Smooth muscle cell (in vitro differentiated cells): ENCODE measurements around the gene RIN1. TPM values are rescaled to one million over a fixed set of nuclear protein-coding genes. Genes with fewer than 3 reads are reported as not detected.

Experiments
- DNase-seq: peaks from one replicate; lab custom pipeline; 2025; ENCODE audit not compliant: unreplicated experiment; lab: John Stamatoyannopoulos, UW
- H2AFZ ChIP-seq: fragments of 200-600 bp; sonication (generic); 2 replicates; pipeline ENCODE4 v1.6.0; 2016; ENCODE audit warnings: antibody characterized with exemption, low read depth, mild to moderate bottlenecking
- H3F3A ChIP-seq: fragments of 200-600 bp; sonication (generic); 2 replicates; pipeline ENCODE4 v1.6.0; 2017; ENCODE audit warnings: antibody characterized with exemption, low read depth
- H3K27ac ChIP-seq: fragments of 200-600 bp; sonication (generic); 2 replicates; pipeline ENCODE4 v1.5.1; 2016; ENCODE audit warnings: low read depth, mild to moderate bottlenecking
- H3K27me3 ChIP-seq: fragments of 200-600 bp; sonication (generic); 2 replicates; pipeline ENCODE4 v1.6.1; 2016; ENCODE audit warnings: low read depth, mild to moderate bottlenecking
- H3K36me3 ChIP-seq: fragments of 200-600 bp; sonication (generic); 2 replicates; pipeline ENCODE4 v1.5.1; 2016; ENCODE audit warnings: low read depth
- H3K4me1 ChIP-seq: fragments of 200-600 bp; sonication (generic); 2 replicates; pipeline ENCODE4 v1.5.1; 2016; ENCODE audit warnings: low read depth
- H3K4me2 ChIP-seq: fragments of 200-600 bp; sonication (generic); 2 replicates; pipeline ENCODE4 v1.6.0; 2016; ENCODE audit warnings: mild to moderate bottlenecking
- H3K4me3 ChIP-seq: fragments of 200-600 bp; sonication (generic); 2 replicates; pipeline ENCODE4 v1.5.1; 2016; ENCODE audit warnings: mild to moderate bottlenecking
- H3K79me2 ChIP-seq: fragments of 200-600 bp; sonication (generic); 2 replicates; pipeline ENCODE4 v1.6.0; 2016; ENCODE audit warnings: low read depth, mild to moderate bottlenecking
- H3K9ac ChIP-seq: fragments of 200-600 bp; sonication (generic); 2 replicates; pipeline ENCODE4 v1.6.0; 2016; ENCODE audit warnings: low read depth
- H3K9me3 ChIP-seq: fragments of 200-600 bp; sonication (generic); replicated peaks from 2 replicates; pipeline ENCODE4 v1.5.1; 2016; ENCODE audit warnings: low read depth
- H4K20me1 ChIP-seq: fragments of 200-600 bp; sonication (generic); 2 replicates; pipeline ENCODE4 v1.6.0; 2016; ENCODE audit warnings: low read depth
- CTCF ChIP-seq: fragments of 200-600 bp; sonication (generic); IDR thresholded peaks from 2 replicates; pipeline ENCODE4 v1.5.1; 2017; ENCODE audit warnings: borderline replicate concordance, mild to moderate bottlenecking, antibody characterized with exemption; ENCODE audit not compliant: insufficient read depth, poor library complexity, severe bottlenecking
- WGBS: methylation state at CpG from one replicate; pipeline ENCODE4 v1.1.7; 2016; ENCODE audit warnings: low lambda C conversion rate; 5-methylcytosine and 5-hydroxymethylcytosine counted together
- polyA plus RNA-seq: library from polyadenylated mRNA; unstranded; fragments of >200 nt; fragmentation: Nextera tagmentation; extraction: Ambion mirVana; gene quantifications from 2 replicates; pipeline ENCODE4 v1.2.1, GENCODE V29; 2016
- total RNA-seq: library from RNA; depleted of rRNA; stranded (reverse); fragments of >200 nt; gene quantifications from 2 replicates; pipeline ENCODE4 v1.2.3, GENCODE V29; 2014

Gene RIN1
- total and polyA plus RNA-seq, 2 experiments from 2014 or later = 15.3 to 18.0 TPM

- H3F3A ChIP-seq = no peaks in the 10 kb centered on the region
- no peaks in the 10 kb centered on the region for H3K9me3 ChIP-seq
- H4K20me1 ChIP-seq = no peaks in the 10 kb centered on the region
- no peak overlapping the region for H2AFZ ChIP-seq
- H3K79me2 ChIP-seq = no peaks in the 10 kb centered on the region
- no peak overlapping the region for H3K27ac ChIP-seq
- no peak overlapping the region for H3K9ac ChIP-seq
- H3K4me2 ChIP-seq = no peak overlapping the region
- no peak for TF ChIP-seq CTCF
- DNase-seq = no peak
- no peaks in the 10 kb centered on the region for H3K4me1 ChIP-seq
- no peak overlapping the region for H3K4me3 ChIP-seq
- H3K36me3 ChIP-seq = no peaks in the 10 kb centered on the region
- WGBS = 95% methylated on average over 14 of the region's 14 CpGs
- H3K27me3 ChIP-seq = no peaks in the 10 kb centered on the region
These were observed 27.0 kb upstream of the RIN1 start for GRCh38 chr11:66363187-66363601.

- H3K4me2 ChIP-seq = no peak overlapping the region
- H3K79me2 ChIP-seq = no peaks in the 10 kb centered on the region
- no peak overlapping the region for H3K4me3 ChIP-seq
- no peak overlapping the region for H3K27ac ChIP-seq
- H3F3A ChIP-seq = no peaks in the 10 kb centered on the region
- no peaks in the 10 kb centered on the region for H3K9me3 ChIP-seq
- WGBS = 97% methylated on average over 9 of the region's 9 CpGs
- H4K20me1 ChIP-seq = no peaks in the 10 kb centered on the region
- DNase-seq = no peak
- no peaks in the 10 kb centered on the region for H3K27me3 ChIP-seq
- no peak overlapping the region for H3K9ac ChIP-seq
- H2AFZ ChIP-seq = no peak overlapping the region
- H3K36me3 ChIP-seq = no peaks in the 10 kb centered on the region
- TF ChIP-seq CTCF = no peak
- no peaks in the 10 kb centered on the region for H3K4me1 ChIP-seq
These were observed 26.4 kb upstream of the RIN1 start for GRCh38 chr11:66362481-66363147.

GRCh38 chr11:66361502-66361941, 25.3 kb upstream of the RIN1 start:
- Histone ChIP-seq H3K4me3 (no peak overlapping the region), H3F3A (no peaks in the 10 kb centered on the region), H4K20me1 (no peaks in the 10 kb centered on the region), H3K27ac (no peak overlapping the region), H3K9me3 (no peaks in the 10 kb centered on the region), H3K4me1 (no peaks in the 10 kb centered on the region), H2AFZ (no peak overlapping the region), H3K27me3 (no peaks in the 10 kb centered on the region), H3K4me2 (no peak overlapping the region), H3K36me3 (no peaks in the 10 kb centered on the region), H3K79me2 (no peaks in the 10 kb centered on the region), H3K9ac (no peak overlapping the region)
- TF ChIP-seq CTCF = no peak
- 67% methylated on average over 6 of the region's 6 CpGs for WGBS
- DNase-seq = no peak

- no peak for DNase-seq
- H2AFZ ChIP-seq = no peak overlapping the region
- 96% methylated on average over 14 of the region's 15 CpGs for WGBS
- no peak overlapping the region for H3K4me2 ChIP-seq
- no peaks in the 10 kb centered on the region for H3K9me3 ChIP-seq
- H3K27ac ChIP-seq = no peak overlapping the region
- H3F3A ChIP-seq = no peaks in the 10 kb centered on the region
- no peak for TF ChIP-seq CTCF
- H3K9ac ChIP-seq = no peak overlapping the region
- no peaks in the 10 kb centered on the region for H3K4me1 ChIP-seq
- no peaks in the 10 kb centered on the region for H4K20me1 ChIP-seq
- no peaks in the 10 kb centered on the region for H3K79me2 ChIP-seq
- no peaks in the 10 kb centered on the region for H3K27me3 ChIP-seq
- no peaks in the 10 kb centered on the region for H3K36me3 ChIP-seq
- H3K4me3 ChIP-seq = no peak overlapping the region
These were observed 24.3 kb upstream of the RIN1 start for GRCh38 chr11:66360406-66361073.
